ENCODE measurements around the gene MID2. TPM values are rescaled to one million over a fixed set of nuclear protein-coding genes. Genes with fewer than 3 reads are reported as not detected.

MID2 gene
- total RNA-seq, 1 experiment from 2014 or later = 0.43 TPM

GRCh38 chrX:107827852-107828251 lies 2.2 kb downstream of the MID2 start:
- H3K4me1 ChIP-seq (ENCODE audit: insufficient read depth, low read length, poor library complexity, severe bottlenecking) = no peaks in the 10 kb centered on the region
- ChIA-PET POLR2A (ENCODE audit: low non-redundant PET) (no interaction called here), CTCF (no interaction called here)
- no peaks in the 10 kb centered on the region for H3K9me3 ChIP-seq (ENCODE audit: low read depth, low read length, poor library complexity, severe bottlenecking)
- H3K27me3 ChIP-seq (replicated peaks; ENCODE audit: insufficient read depth, low read depth, low read length, poor library complexity) = peaks cover 30% of the 10 kb centered on the region
- no peak overlapping the region for H3K4me3 ChIP-seq (ENCODE audit: low read depth, low read length, poor library complexity, severe bottlenecking)
- intact Hi-C loops (cut with micrococcal nuclease; ENCODE audit: unreplicated experiment) = no loop called here
- TF ChIP-seq EZH2 (IDR thresholded peaks at IDR 0.05; ENCODE audit: borderline replicate concordance, low read depth, low read length, poor library complexity, severe bottlenecking) = no peak
- H3K36me3 ChIP-seq (ENCODE audit: insufficient read depth, low read length, poor library complexity, severe bottlenecking) = no peaks in the 10 kb centered on the region
- no peak overlapping the region for H3K27ac ChIP-seq (ENCODE audit: low read depth, low read length, poor library complexity, severe bottlenecking)
- BruUV-seq (replicated peaks) = no TSS peak
- DNase-seq (ENCODE audit: low spot score) = no peak

- no peaks in the 10 kb centered on the region for H3K36me3 ChIP-seq (ENCODE audit: insufficient read depth, low read length, poor library complexity, severe bottlenecking)
- intact Hi-C loops (cut with micrococcal nuclease; ENCODE audit: unreplicated experiment) = no loop called here
- H3K27ac ChIP-seq (ENCODE audit: low read depth, low read length, poor library complexity, severe bottlenecking) = no peak overlapping the region
- DNase-seq (ENCODE audit: low spot score) = no peak
- H3K27me3 ChIP-seq (replicated peaks; ENCODE audit: insufficient read depth, low read depth, low read length, poor library complexity) = peaks cover 32% of the 10 kb centered on the region
- H3K9me3 ChIP-seq (ENCODE audit: low read depth, low read length, poor library complexity, severe bottlenecking) = no peaks in the 10 kb centered on the region
- TF ChIP-seq CTCF (conservative IDR thresholded peaks at IDR 0.05; ENCODE audit: low read depth, low read length) (no peak), EZH2 (IDR thresholded peaks at IDR 0.05; ENCODE audit: borderline replicate concordance, low read depth, low read length, poor library complexity, severe bottlenecking) (no peak)
- no peak overlapping the region for H3K4me3 ChIP-seq (ENCODE audit: low read depth, low read length, poor library complexity, severe bottlenecking)
- no TSS peak for BruUV-seq (replicated peaks)
- ChIA-PET POLR2A (ENCODE audit: low non-redundant PET) (no interaction called here), CTCF (no interaction called here)
- no peaks in the 10 kb centered on the region for H3K4me1 ChIP-seq (ENCODE audit: insufficient read depth, low read length, poor library complexity, severe bottlenecking)
Observed at GRCh38 chrX:107829878-107830277, 4.2 kb downstream of the MID2 start.

GRCh38 chrX:107831071-107831730 lies 5.5 kb downstream of the MID2 start:
- Histone ChIP-seq H3K4me1 (ENCODE audit: insufficient read depth, low read length, poor library complexity, severe bottlenecking) (no peaks in the 10 kb centered on the region), H3K9me3 (ENCODE audit: low read depth, low read length, poor library complexity, severe bottlenecking) (no peaks in the 10 kb centered on the region), H3K27me3 (replicated peaks; ENCODE audit: insufficient read depth, low read depth, low read length, poor library complexity) (peaks cover 26% of the 10 kb centered on the region), H3K27ac (ENCODE audit: low read depth, low read length, poor library complexity, severe bottlenecking) (no peak overlapping the region), H3K36me3 (ENCODE audit: insufficient read depth, low read length, poor library complexity, severe bottlenecking) (no peaks in the 10 kb centered on the region), H3K4me3 (ENCODE audit: low read depth, low read length, poor library complexity, severe bottlenecking) (no peak overlapping the region)
- no TSS peak for BruUV-seq (replicated peaks)
- CTCF ChIA-PET = no interaction called here
- POLR2A ChIA-PET (ENCODE audit: low non-redundant PET) = no interaction called here
- no peak for TF ChIP-seq EZH2 (IDR thresholded peaks at IDR 0.05; ENCODE audit: borderline replicate concordance, low read depth, low read length, poor library complexity, severe bottlenecking)
- no peak for TF ChIP-seq CTCF (conservative IDR thresholded peaks at IDR 0.05; ENCODE audit: low read depth, low read length)
- intact Hi-C loops (cut with micrococcal nuclease; ENCODE audit: unreplicated experiment) = no loop called here
- no peak for DNase-seq (ENCODE audit: low spot score)
